ENCODE results near the gene STARD4.

STARD4 gene

GRCh38 chr5:111550282-111551020 lies 38.1 kb upstream of the STARD4 start:
- Histone ChIP-seq H3K4me3 (ENCODE audit: low read length) (no peak overlapping the region), H3K4me1 (ENCODE audit: control insufficient read depth, insufficient read depth, low read length) (no peaks in the 10 kb centered on the region)
- peak; percentile 99 for DNase-seq (ENCODE audit: low read depth)

DNA sequence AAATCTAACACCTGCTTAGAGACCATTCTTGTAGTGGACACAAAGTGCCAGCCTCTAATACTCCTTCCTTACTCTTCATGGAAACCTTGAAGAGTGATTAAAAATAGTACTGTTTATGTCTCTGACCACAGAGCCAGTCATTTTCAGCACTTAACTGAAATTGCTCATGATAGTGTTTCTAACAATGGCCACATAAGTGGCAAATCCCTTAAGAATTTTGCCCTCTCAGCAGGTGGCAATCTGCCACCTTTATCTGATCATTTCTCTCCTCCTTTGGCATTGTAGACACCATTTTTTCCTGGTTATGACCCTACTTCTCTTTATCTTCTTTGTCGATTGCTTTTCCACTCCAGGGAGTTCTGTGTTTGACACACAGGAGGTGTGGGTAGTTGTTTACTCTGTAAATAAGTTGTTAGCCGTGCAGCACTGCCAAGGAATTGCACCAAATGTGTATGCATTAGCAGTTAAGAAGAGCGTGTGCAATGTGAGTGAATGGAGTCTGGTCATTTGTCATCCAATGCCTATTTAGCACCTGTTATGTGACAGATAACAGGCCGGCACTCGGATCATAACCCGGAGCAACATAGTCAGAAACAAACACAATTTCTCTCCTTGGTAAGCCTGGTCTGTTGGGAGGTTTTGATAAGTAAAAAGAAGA lies 36.8 kb upstream of the STARD4 start:
- no peak for DNase-seq (ENCODE audit: low read depth)
- Histone ChIP-seq H3K4me1 (ENCODE audit: control insufficient read depth, insufficient read depth, low read length) (no peaks in the 10 kb centered on the region), H3K9ac (ENCODE audit: low read length) (no peak overlapping the region), H3K9me3 (ENCODE audit: control insufficient read depth, low read length) (no peaks in the 10 kb centered on the region), H3K36me3 (ENCODE audit: control insufficient read depth, insufficient read depth, low read length, severe bottlenecking) (no peaks in the 10 kb centered on the region), H3K4me3 (ENCODE audit: low read length) (no peak overlapping the region), H3K27me3 (replicated peaks; ENCODE audit: control insufficient read depth, insufficient read depth, low read length) (no peaks in the 10 kb centered on the region)

More at GRCh38 chr5:111550282-111551020, 38.1 kb upstream of the STARD4 start:
- Histone ChIP-seq H3K9ac (ENCODE audit: low read length) (no peak overlapping the region), H3K27me3 (replicated peaks; ENCODE audit: control insufficient read depth, insufficient read depth, low read length) (no peaks in the 10 kb centered on the region), H3K9me3 (ENCODE audit: control insufficient read depth, low read length) (no peaks in the 10 kb centered on the region), H3K36me3 (ENCODE audit: control insufficient read depth, insufficient read depth, low read length, severe bottlenecking) (no peaks in the 10 kb centered on the region)

GRCh38 chr5:111548348-111548950 lies 36.1 kb upstream of the STARD4 start:
- Histone ChIP-seq H3K4me3 (ENCODE audit: low read length) (no peak overlapping the region), H3K27me3 (replicated peaks; ENCODE audit: control insufficient read depth, insufficient read depth, low read length) (no peaks in the 10 kb centered on the region), H3K36me3 (ENCODE audit: control insufficient read depth, insufficient read depth, low read length, severe bottlenecking) (no peaks in the 10 kb centered on the region), H3K9ac (ENCODE audit: low read length) (no peak overlapping the region), H3K9me3 (ENCODE audit: control insufficient read depth, low read length) (no peaks in the 10 kb centered on the region), H3K4me1 (ENCODE audit: control insufficient read depth, insufficient read depth, low read length) (no peaks in the 10 kb centered on the region)
- no peak for DNase-seq (ENCODE audit: low read depth)

GRCh38 chr5:111545031-111545430 lies 32.7 kb upstream of the STARD4 start:
- Histone ChIP-seq H3K9me3 (ENCODE audit: control insufficient read depth, low read length) (no peaks in the 10 kb centered on the region), H3K27me3 (replicated peaks; ENCODE audit: control insufficient read depth, insufficient read depth, low read length) (no peaks in the 10 kb centered on the region), H3K9ac (ENCODE audit: low read length) (no peak overlapping the region), H3K4me1 (ENCODE audit: control insufficient read depth, insufficient read depth, low read length) (no peaks in the 10 kb centered on the region), H3K36me3 (ENCODE audit: control insufficient read depth, insufficient read depth, low read length, severe bottlenecking) (no peaks in the 10 kb centered on the region), H3K4me3 (ENCODE audit: low read length) (no peak overlapping the region)
- DNase-seq (ENCODE audit: low read depth): no peak

GRCh38 chr5:111537141-111538024 lies 25.0 kb upstream of the STARD4 start:
- H3K9ac ChIP-seq (ENCODE audit: low read length): no peak overlapping the region
- H3K4me3 ChIP-seq (ENCODE audit: low read length): no peak overlapping the region
- no peaks in the 10 kb centered on the region for H3K36me3 ChIP-seq (ENCODE audit: control insufficient read depth, insufficient read depth, low read length, severe bottlenecking)
- peaks cover 15% of the 10 kb centered on the region for H3K4me1 ChIP-seq (ENCODE audit: control insufficient read depth, insufficient read depth, low read length)
- no peaks in the 10 kb centered on the region for H3K9me3 ChIP-seq (ENCODE audit: control insufficient read depth, low read length)
- no peaks in the 10 kb centered on the region for H3K27me3 ChIP-seq (replicated peaks; ENCODE audit: control insufficient read depth, insufficient read depth, low read length)
- peak; percentile 79 for DNase-seq (ENCODE audit: low read depth)

- Histone ChIP-seq H3K4me3 (ENCODE audit: low read length) (no peak overlapping the region), H3K4me1 (ENCODE audit: control insufficient read depth, insufficient read depth, low read length) (peaks cover 16% of the 10 kb centered on the region), H3K9me3 (ENCODE audit: control insufficient read depth, low read length) (no peaks in the 10 kb centered on the region), H3K9ac (ENCODE audit: low read length) (no peak overlapping the region), H3K36me3 (ENCODE audit: control insufficient read depth, insufficient read depth, low read length, severe bottlenecking) (no peaks in the 10 kb centered on the region), H3K27me3 (replicated peaks; ENCODE audit: control insufficient read depth, insufficient read depth, low read length) (no peaks in the 10 kb centered on the region)
- DNase-seq (ENCODE audit: low read depth): no peak
These were observed 23.7 kb upstream of the STARD4 start for GRCh38 chr5:111535879-111536549.

- peak; percentile 41 for DNase-seq (ENCODE audit: low read depth)
- Histone ChIP-seq H3K27me3 (replicated peaks; ENCODE audit: control insufficient read depth, insufficient read depth, low read length) (no peaks in the 10 kb centered on the region), H3K4me3 (ENCODE audit: low read length) (no peak overlapping the region), H3K4me1 (ENCODE audit: control insufficient read depth, insufficient read depth, low read length) (peaks cover 16% of the 10 kb centered on the region), H3K9ac (ENCODE audit: low read length) (no peak overlapping the region), H3K36me3 (ENCODE audit: control insufficient read depth, insufficient read depth, low read length, severe bottlenecking) (no peaks in the 10 kb centered on the region), H3K9me3 (ENCODE audit: control insufficient read depth, low read length) (no peaks in the 10 kb centered on the region)
These were observed 20.7 kb upstream of the STARD4 start for GRCh38 chr5:111532886-111533582.

DNA sequence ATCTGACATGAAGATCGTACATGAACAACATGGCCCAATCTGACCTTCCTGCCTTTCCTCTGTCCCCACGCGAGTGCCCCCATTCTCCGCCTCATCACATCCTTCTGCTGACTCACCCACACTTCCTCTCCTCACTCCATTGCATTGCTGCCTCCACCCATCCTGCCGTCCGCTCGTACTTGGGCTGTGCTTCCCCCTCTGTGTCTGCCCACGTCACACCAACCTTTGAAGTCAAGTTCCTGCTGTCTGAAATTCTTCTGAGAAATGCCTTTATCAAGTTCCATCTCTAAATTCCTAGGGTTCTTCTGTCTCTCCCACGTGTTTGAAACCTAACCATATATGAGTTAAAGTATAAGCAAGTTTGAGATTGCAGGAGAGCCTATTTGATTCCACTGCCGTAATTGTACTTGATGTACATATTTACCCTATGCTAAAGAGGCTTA lies 18.0 kb upstream of the STARD4 start:
- no peak for DNase-seq (ENCODE audit: low read depth)
- Histone ChIP-seq H3K36me3 (ENCODE audit: control insufficient read depth, insufficient read depth, low read length, severe bottlenecking) (no peaks in the 10 kb centered on the region), H3K4me1 (ENCODE audit: control insufficient read depth, insufficient read depth, low read length) (peaks cover 16% of the 10 kb centered on the region), H3K9me3 (ENCODE audit: control insufficient read depth, low read length) (no peaks in the 10 kb centered on the region), H3K9ac (ENCODE audit: low read length) (no peak overlapping the region), H3K4me3 (ENCODE audit: low read length) (no peak overlapping the region), H3K27me3 (replicated peaks; ENCODE audit: control insufficient read depth, insufficient read depth, low read length) (no peaks in the 10 kb centered on the region)

DNA sequence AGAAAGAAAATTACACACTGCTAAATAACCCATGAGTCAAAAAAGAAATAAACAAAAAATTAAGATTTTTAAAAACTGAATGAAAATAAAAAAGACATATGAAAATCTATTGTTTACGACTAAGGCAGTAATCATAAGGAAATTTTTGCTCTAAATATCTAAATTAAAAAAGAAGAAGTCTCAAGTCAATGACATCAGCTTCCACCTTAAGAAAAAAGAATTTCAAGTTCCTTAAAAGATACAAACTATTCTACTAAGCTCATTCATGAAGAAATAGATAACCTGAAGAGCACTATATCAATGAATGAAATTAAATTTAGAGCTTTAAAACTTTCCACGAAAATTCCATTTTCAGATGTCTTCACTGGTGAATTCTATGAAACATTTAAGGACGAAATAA lies 15.7 kb upstream of the STARD4 start:
- H3K36me3 ChIP-seq (ENCODE audit: control insufficient read depth, insufficient read depth, low read length, severe bottlenecking): no peaks in the 10 kb centered on the region
- H3K4me3 ChIP-seq (ENCODE audit: low read length): no peak overlapping the region
- DNase-seq (ENCODE audit: low read depth): no peak
- H3K9me3 ChIP-seq (ENCODE audit: control insufficient read depth, low read length): no peaks in the 10 kb centered on the region
- H3K4me1 ChIP-seq (ENCODE audit: control insufficient read depth, insufficient read depth, low read length): peaks cover 7% of the 10 kb centered on the region
- no peak overlapping the region for H3K9ac ChIP-seq (ENCODE audit: low read length)
- no peaks in the 10 kb centered on the region for H3K27me3 ChIP-seq (replicated peaks; ENCODE audit: control insufficient read depth, insufficient read depth, low read length)

DNA sequence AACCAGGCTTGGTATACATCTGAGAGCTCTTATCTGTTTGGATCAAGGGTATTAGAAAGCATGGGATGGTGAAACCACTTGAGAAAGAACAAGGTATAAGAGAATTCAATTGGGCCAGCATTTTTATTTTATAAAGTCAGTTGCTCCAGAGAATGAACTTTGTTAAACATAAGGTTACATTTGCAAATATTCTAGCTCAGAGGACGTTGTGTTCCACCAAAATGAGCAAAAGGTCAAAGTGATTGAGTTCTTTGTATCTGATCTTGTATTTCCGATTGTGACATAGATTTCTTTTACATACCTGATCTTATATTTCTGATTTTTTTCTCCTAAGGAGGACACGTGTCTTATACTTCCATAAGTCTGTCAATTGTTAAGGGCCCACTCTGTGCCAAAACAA lies 8.6 kb upstream of the STARD4 start:
- Histone ChIP-seq H3K9me3 (ENCODE audit: control insufficient read depth, low read length) (no peaks in the 10 kb centered on the region), H3K4me3 (ENCODE audit: low read length) (no peak overlapping the region), H3K4me1 (ENCODE audit: control insufficient read depth, insufficient read depth, low read length) (no peaks in the 10 kb centered on the region), H3K27me3 (replicated peaks; ENCODE audit: control insufficient read depth, insufficient read depth, low read length) (no peaks in the 10 kb centered on the region), H3K36me3 (ENCODE audit: control insufficient read depth, insufficient read depth, low read length, severe bottlenecking) (no peaks in the 10 kb centered on the region), H3K9ac (ENCODE audit: low read length) (no peak overlapping the region)
- no peak for DNase-seq (ENCODE audit: low read depth)
